ENCODE data around the gene SFXN2.
A peak's percentile ranks its signal among the peaks of the same experiment; 100 is the strongest.
"Not testable (repeated sequence)": the region's sequence is repeated elsewhere in the genome, so short reads cannot be mapped to it uniquely, and the experiment has no call there.

SFXN2 gene, protein sequence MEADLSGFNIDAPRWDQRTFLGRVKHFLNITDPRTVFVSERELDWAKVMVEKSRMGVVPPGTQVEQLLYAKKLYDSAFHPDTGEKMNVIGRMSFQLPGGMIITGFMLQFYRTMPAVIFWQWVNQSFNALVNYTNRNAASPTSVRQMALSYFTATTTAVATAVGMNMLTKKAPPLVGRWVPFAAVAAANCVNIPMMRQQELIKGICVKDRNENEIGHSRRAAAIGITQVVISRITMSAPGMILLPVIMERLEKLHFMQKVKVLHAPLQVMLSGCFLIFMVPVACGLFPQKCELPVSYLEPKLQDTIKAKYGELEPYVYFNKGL

DNA sequence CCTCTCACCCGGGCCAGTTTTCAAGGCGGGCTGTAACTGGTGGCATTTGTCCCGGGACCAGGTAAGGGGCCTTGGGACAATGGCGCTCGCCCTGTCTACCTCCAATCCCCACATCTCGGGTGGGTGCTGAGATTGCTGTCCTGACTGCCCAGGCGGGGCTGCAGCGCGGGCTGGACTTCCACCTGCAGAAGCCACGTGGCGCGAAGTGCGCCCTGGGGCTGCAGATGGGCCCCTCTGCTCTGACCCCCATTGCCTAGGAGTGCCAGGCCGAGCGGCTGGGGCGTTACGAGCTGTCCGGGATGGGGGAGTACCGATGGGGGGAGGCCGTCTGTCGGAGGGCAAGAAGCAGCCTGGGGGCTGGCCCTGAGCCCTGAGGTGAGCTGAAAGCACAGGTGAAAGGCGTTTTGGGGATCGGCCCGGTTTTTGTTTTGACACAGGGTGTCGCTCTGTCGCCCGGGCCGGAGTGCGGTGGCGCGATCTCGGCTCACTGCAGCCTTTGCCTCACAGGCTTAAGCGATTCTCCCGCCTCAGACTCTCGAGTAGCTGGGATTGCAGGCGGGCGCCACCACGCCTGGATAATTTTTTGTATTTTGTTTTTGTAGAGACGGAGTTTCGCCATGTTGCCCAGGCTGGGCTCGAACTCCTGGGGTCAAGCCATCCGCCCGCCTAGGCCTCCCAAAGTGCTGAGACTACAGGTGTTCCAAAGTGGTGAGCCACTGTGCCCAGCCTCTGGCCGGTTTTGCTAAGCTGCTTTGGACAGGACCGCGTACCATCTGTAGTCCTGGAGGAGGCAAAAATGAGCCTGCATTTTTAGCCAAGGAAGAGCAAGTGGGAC is at the start of gene SFXN2:
Gene SFXN2 (plus strand): TSS at position 16 of the 835 bp plus-strand sequence. CDS start 12,001 bp downstream, outside the sequence.
- DNase-seq (ENCODE audit: low read depth), result no peak

DNA sequence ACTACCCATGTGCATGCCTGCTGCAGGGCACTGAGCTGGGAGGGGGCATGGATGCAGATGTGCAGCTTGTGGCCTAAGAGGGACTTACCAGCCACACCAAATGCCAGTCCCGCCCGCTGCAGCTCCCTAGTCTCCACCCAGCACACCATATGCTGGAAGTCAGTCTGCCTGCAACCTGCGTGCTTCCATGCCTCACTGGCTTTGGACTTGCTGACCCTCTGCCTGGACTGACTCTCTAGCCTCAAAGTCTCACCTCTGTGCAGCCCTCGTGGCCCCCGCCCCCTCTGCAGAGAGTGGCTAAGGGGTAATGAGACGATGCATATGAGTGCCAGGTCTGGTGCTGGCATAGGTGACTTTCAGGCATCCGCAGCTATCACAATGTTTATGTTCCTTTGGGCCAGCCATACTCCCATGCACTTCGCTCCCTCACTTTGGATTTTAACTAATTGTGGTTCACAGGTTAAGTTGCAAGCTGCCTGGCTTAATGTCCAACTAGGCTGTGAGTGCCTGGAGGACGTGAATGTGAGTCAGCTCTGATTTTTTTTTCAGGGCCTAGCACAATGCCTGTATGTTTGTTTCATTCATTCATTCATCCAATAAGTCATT is 48.4 kb upstream of the SFXN2 start:
- DNase-seq (ENCODE audit: low read depth), result no peak

DNA sequence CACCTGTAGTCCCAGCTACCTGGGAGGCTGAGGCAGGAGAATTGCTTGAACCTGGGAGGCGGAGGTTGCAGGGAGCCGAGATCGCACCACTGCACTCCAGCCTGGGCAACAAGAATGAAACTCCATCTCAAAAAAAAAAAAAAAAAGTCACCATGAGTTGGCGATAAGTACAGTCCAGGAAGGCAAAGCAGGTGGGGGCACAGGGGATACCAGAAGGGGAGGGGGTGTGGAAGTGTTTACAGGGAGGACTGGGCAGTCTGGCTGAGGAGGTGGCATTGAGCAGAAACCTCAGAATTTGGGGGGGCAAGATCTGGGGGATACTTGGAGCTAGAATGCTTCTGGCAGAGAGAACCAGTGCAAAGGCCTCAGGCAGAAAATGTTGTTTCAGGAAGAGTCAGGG is 47.0 kb upstream of the SFXN2 start:
- not testable (repeated sequence) for DNase-seq (ENCODE audit: low read depth)

DNA sequence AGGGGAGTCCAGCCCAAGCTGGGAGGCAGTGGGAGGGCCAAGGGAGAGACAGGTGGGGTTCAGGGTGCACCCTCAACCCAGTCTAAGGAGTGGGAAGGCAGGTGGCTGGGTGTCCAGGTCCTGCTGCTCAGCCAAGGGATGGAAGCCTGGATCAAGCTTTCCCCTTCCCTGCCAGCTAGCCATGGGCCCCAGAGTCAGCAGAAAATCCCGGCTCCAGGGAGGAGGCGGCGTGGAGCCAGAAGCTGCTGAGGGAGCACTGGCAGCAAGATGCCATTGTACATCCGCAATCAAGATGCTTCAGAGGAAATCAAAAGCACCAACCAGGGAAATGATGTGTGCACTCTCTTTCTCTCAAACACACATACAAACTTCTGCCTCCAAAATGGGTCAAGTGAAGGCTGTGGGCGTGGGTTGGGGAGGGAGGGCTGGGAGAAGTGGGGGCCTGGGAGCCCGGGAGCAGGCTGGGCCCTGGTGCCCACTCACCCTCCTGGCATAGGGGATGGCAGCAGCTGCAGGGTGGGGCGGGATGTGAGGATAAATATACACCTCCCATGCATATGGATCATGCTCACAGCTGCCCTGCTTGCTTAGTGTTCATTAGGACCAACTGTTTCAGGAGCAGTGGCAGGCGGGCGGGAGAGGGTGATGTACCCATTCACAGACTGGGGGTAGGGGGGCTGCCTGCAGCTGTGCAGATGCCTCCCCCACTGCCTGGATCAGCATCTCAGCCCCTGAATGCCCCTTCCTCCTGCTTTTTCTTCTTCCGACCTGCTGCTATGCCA is 45.9 kb upstream of the SFXN2 start:
- no peak for DNase-seq (ENCODE audit: low read depth)

DNA sequence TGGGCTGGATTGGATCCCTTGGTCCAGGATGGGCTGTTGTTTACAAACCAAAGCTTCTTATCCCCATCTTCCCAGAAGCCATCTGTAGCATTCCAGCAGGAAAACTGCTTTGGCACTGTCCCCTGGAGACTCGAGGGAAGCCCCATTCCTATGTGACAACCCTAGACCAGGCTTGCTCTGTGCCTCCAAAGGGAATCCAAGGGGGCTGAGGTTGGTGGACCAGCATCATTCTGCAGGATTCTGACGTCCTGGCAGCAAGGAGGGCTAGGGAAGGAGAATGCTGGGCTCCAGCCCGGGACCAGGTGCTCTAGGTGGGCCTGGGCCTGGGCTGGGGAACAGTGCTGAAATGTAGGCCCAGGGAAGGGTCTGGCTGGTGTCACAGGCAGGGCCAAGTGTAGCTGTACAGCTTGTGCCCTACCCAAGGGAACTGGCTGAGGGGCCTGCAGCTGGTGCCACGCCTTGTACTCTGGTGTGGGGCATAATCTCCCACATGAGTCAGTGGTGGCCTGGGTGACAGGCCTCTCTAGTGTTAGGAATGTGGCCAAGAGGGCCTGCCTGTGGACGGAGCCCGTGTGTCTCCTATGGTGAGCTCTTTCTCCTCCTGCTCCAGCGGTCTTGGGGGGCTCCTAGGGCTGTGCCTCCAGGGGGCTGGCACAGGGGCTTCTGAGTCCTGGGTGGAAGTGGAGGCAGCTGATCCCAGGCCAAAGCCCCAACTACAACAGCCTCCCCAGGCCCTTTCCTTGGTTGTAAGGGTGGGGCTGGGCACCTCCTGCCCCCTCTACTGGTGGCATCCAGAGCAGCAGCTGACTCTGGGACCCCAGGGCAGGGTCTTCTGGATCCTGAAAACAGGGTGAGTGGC is 45.0 kb upstream of the SFXN2 start:
- DNase-seq (ENCODE audit: low read depth), result peak; percentile 39

DNA sequence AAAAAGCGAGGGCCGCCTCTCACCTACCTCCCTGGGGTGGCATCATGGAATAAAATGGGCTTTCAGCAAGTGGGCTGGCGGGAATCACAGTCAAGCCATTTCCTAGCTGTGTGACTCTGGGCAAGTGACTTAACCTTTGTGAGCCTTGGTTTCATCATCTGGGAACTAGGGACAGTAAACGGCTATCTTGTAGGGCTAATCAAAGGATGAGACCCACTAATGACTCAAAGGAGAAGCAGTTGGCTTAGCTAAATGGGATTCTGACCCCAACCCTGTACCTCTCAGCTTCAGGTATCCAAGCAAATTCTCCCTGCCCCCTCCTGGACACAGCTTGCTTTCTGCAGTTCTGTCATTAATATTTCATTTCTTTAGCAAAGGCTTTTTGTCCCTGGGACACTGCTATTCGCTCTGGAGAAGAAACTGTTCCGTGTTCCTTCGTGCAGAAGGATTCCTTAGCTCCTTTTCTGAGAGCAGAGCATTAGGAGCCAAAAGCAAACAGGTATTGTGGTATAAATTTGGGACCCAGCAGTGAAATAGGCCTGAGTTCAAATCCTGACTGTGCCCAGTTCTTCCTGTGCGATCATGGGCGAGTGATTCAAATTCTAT is 44.3 kb upstream of the SFXN2 start:
- no peak for DNase-seq (ENCODE audit: low read depth)

DNA sequence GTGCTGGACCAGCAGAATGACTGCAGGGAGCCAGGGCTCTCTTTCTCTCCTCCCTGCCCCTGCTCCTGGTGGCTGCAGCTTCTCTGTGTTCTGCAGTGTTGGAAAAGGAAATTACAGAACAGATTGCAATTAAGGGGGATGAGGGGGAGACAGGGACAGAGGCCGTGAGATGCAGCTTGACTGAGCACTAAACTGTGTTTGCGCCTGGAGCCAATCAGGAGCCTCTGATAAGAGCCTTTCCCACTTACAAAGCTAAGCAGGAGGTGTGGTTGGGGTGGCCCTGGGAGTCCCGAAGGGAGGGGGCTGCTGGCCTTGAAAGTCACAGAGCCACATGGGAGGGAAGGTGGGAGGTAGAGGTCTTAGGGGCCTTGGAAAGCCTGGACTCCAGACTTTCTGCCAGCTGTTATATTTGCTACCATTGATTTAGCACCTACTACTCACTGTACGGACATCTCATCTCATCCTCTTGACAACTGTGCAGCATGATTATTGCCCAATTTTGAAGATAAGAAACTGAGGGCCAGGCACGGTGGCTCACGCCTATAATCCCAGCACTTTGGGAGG is 43.5 kb upstream of the SFXN2 start:
- no peak for DNase-seq (ENCODE audit: low read depth)

DNA sequence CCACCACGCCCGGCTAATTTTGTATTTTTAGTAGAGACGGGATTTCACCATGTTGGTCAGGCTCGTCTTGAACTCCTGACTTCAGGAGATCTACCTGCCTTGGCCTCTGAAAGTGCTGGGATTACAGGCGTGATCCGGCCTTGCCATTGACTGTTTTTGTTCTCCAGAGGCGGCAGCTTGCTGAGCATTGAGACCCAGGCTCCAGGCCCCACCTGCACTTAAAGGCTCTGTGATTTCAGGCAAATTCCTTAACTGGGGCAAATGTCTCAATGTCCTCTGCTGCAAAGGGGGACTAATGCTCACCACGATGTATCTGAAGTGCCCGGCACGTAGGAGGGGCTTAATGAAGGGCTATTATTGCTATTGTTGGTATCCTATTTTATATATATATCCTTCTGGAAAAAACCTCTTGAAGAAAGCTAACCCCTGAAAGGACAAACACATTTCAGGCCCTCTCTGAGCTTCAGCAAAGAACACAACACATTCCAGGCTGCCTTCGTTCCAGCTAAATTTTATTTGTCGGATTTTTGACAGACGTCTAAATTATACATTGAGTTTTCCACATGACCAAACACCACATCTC is 41.1 kb upstream of the SFXN2 start:
- no peak for DNase-seq (ENCODE audit: low read depth)

DNA sequence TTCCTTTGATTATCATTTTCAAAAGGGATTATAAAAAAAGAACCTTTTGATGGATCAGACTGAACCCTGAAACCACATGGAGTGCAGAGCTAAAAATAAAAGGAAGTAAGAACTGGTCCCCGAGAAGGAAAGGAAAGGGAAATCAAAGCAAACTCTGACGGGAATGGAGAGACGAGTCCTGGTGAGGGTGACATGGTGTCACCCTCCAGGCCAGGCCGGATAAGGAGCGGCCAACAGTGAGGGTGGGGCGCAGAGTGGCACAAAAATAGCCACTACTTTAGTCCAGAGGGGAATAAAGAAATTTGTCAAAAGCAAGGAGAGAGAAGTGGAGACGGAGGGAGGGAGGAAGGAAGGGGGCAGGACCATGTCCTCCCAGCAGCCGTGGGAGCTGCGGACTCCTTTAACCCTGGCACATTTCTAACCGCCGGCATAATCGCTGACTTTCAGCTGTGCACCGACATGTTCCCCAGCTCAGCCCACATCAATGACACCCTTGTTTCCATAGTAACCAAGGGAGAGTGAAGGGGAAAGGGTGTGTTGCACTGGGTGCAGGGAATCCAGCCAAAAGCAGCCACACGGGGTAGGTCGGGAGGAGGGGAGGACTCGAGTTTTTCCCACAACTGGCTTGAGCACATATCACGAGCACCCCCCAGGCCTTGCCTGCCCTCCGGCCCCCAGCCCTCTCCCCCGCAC is 40.5 kb upstream of the SFXN2 start:
- DNase-seq (ENCODE audit: low read depth), result peak; percentile 84

DNA sequence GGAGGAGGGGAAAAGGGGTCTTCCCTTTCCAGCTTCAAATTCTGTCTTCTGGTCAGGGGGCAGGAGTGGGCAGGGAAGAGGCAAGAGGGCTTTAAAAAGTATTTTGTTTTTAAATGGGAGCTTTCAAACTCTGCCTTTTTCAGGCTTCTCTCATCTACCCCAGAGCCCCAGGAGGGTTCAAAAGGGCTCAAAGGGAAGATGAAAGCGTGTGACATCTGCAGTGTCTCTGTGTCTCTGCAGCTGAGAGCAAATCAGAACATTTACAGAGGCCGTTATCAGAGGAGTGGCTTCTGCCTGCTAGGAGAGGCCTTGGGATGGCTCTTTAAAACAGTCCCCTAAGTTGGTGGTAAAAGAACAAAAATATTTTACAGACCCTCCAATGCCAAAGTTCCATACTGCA is 39.9 kb upstream of the SFXN2 start:
- no peak for DNase-seq (ENCODE audit: low read depth)

DNA sequence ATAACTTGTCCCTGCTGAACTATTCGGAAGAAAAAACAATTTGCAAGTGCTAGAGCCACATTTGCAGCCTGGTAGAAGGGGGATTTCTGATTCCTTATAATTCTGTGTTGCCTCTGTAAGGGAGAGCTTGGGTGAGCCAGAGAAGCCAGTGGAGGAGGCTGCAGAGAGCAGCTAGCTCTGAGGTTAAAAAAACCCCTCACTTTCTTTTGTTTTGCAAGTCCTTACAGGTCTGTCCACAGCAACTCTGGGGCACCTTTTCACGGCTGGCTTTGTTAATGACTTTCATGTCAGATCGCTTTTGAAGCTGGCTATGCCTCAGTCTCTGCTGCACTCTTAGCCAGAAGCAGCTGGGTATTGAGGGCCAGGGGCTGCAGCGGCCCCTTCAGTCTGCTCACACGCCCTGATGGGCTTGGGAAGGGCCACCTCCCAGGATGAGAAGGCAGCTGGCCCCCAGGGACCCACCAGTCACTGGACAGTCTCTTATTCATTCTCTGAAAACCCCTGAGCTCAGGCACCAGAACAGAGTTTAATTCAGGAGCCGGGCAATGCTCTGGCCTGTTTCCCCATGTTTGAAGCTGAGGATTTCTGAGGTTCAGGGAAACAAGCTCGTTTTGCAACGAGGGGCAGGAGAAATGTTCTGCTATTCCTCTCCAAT is 39.3 kb upstream of the SFXN2 start:
- DNase-seq (ENCODE audit: low read depth), result no peak

DNA sequence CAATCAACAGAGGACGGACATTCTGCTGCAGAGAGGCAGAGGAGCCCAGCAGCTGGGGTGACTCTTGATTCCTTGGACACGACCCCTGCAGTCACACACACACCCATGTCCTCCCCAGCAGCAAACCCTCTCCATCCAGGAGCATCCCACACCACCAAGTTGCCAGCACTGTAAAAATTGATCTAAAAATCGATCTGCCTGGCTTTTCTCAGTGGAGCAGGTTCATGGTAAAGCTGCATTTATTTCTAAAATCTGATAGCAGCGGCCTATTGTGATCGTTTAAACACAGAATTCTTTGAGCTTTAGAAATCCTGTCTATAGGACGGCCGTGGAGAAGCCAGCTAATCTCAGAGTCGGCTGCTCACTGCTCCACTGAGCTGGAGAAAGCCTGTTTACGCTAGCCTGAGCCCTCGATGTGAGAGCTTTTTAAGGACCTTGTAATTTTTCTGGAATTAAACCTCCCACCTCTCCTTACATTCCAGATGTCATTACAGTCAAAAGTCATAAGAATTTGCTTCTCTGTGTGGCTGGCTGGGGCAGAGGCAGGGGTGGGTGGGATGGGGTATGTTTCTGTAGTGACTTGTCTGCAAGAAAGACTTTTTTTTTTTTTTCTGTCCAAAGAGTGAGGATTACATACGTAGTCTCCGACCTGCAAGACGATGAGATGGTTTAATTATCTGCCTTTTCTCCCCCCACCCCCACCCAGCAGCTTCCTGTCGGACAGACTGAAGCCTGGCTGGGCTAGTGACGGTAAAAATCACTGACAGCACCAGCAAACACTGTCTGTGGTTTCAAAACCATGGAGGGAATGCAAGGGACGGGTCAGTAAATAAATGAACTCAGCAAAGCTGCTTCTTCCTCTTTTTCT is 38.5 kb upstream of the SFXN2 start:
- DNase-seq (ENCODE audit: low read depth), result peak; percentile 99

DNA sequence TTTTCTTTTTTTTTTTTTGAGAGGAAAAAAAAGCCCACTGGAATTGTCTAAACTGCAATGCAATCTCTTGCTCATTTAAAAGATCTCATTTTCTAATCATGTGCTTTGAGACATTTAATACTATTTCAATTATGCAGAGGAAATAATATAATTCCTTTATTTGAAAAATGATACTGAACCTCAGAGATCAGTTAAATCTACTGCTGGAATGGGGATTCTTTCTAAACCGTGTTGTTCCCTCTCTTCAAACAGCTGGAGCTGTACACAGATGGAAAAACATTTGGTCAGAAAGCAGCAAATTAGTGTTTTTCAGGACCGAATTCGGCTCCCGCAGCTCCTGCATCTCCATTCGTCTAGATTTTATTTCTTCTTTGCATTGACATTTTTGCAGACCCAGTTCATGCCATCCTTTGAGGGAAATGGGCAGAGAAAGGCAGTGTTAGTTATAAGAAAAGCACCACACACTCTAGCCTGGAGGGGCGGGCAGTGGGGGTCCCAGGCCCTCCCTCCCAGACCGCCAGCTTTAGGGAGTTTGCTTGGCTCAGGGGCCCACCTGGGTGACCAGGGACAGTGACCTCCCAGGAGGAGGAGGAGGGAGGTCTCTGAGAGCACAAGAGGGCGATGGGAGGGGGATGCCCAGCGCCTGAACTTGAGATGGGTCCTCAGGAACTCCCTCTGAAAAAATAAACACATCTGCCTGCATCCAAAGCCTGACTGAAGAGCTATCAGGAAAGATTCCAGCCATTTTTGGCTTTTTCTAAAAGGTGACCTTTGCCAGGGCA is 37.7 kb upstream of the SFXN2 start:
- DNase-seq (ENCODE audit: low read depth), result no peak

DNA sequence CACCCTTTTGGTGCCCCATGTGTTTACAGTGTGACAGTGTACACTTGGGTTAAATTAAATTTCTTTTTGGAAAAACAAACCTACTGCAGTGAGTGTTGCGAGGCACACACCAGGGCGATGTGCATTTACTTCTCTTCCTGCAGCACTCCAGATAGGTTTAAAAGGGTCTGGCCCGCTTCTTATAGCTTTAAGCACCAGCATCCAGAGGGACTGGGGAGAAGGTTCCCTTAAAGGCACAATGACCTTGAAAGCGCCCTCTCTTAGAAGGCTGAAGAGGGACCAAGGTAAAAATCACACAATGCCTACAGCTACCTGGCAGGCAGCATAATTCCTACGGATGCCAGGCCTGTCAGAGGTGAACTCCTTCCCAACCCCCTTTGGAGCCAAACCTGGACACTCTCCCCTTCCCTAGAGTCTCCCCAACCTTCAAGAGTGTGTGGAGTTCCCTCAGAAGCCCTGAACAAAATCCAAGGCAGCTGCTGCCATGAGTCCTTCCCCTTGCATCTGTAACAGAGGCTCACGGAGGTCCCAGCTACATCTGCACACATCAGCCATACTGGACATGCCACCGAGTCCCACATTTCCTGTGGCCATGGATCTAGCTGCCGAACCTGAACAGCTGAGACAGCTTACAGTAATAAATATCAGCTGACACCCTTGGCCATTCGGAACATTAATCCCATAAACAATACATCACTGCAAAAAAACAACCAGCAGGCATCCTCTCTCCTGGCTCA is 36.9 kb upstream of the SFXN2 start:
- DNase-seq (ENCODE audit: low read depth), result no peak

DNA sequence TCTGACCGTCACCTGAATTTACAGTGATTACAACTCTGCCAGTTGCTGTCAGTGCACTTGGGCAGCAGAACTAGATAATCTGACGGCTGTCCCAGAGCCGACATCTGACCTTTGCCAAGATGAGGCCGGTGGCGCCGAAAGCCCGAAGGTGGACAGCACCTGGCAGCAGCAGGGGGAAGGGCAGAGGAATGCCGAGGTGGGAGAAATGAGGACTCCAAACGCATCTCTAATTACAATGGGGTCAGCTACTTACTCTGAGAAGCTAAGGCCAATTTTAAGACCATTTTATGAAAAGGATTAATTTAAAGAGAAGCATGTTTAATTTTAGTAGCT is 36.4 kb upstream of the SFXN2 start:
- no peak for DNase-seq (ENCODE audit: low read depth)

DNA sequence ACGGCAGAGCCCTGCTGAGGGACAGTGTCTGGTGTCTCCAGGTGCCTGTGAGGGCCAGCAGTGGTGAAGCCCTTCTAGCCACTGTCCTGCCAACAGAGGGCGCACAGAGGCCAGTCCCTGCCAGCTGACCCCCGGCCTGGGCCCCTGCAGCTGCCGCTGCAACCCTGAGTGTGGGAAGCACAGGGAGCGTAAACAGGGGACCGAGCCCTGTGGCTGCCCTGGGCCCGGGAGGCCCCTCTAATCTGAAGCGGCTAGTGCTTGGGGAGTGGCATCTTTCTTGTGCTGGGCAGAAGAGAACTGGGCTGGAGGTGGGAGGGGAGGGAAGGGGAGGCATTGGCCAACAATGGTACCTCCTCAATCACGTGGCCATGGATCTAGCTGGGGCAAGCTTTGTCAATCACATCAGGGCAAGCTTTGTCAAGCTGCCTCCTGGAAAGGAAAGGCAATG is 35.6 kb upstream of the SFXN2 start:
- DNase-seq (ENCODE audit: low read depth), result peak; percentile 59

All from iris pigment epithelial cell (primary cell).